HepG2 (cell line): ENCODE measurements around the gene WBP1. TPM values are rescaled to one million over a fixed set of nuclear protein-coding genes. Genes with fewer than 3 reads are reported as not detected.
A peak's percentile ranks its signal among the peaks of the same experiment; 100 is the strongest.

Experiments
- DMAP1 ChIP-seq: IDR thresholded peaks from 2 replicates; pipeline ENCODE4 v1.6.1; 2016
- FOXO1 ChIP-seq: sonication (generic); formaldehyde crosslinking; IDR thresholded peaks from 2 replicates; pipeline ENCODE4 v1.4.0; 2020; ENCODE audit warnings: missing genetic modification reagents
- GFI1 ChIP-seq: sonication (generic); formaldehyde crosslinking; IDR thresholded peaks from 2 replicates; pipeline ENCODE4 v1.5.0; 2020; ENCODE audit warnings: missing genetic modification reagents, mild to moderate bottlenecking, borderline replicate concordance
- HINFP ChIP-seq: sonication (generic); formaldehyde crosslinking; IDR thresholded peaks from 2 replicates; pipeline ENCODE4 v1.4.0; 2020; ENCODE audit warnings: low read depth, mild to moderate bottlenecking, missing genetic modification reagents
- MIXL1 ChIP-seq: IDR thresholded peaks from 2 replicates; pipeline ENCODE4 v1.6.1; 2016
- MXD3 ChIP-seq: IDR thresholded peaks from 2 replicates; pipeline ENCODE4 v1.6.1; 2016; ENCODE audit warnings: mild to moderate bottlenecking, missing biosample characterization, missing genetic modification reagents
- NAIF1 ChIP-seq: sonication (generic); formaldehyde crosslinking; IDR thresholded peaks from 2 replicates; pipeline ENCODE4 v1.5.0; 2020; ENCODE audit warnings: mild to moderate bottlenecking, missing genetic modification reagents, borderline replicate concordance
- PAX8 ChIP-seq: sonication (generic); formaldehyde crosslinking; IDR thresholded peaks from 2 replicates; pipeline ENCODE4 v1.8.0; 2022; ENCODE audit warnings: mild to moderate bottlenecking, missing genetic modification reagents, borderline replicate concordance
- RBM39 ChIP-seq: fragments of 200-400 bp; formaldehyde crosslinking; IDR thresholded peaks from one replicate; pipeline ENCODE4 v1.6.1; 2018; ENCODE audit warnings: antibody characterized with exemption, mild to moderate bottlenecking, low read depth, low read length; ENCODE audit not compliant: poor library complexity, severe bottlenecking
- REPIN1 ChIP-seq: sonication (generic); formaldehyde crosslinking; IDR thresholded peaks from 2 replicates; pipeline ENCODE4 v1.8.0; 2022; ENCODE audit warnings: missing genetic modification reagents, low read depth, mild to moderate bottlenecking, borderline replicate concordance
- SAFB2 ChIP-seq: sonication (generic); formaldehyde crosslinking; IDR thresholded peaks from 2 replicates; pipeline ENCODE4 v1.5.1; 2020; ENCODE audit warnings: missing genetic modification reagents, low read depth, mild to moderate bottlenecking, borderline replicate concordance
- SAP130 ChIP-seq: IDR thresholded peaks from 2 replicates; pipeline ENCODE4 v1.6.1; 2016; ENCODE audit warnings: low read depth
- SIX4 ChIP-seq: sonication (generic); formaldehyde crosslinking; IDR thresholded peaks from 2 replicates; pipeline ENCODE4 v1.4.0; 2020; ENCODE audit warnings: missing genetic modification reagents
- SNAPC2 ChIP-seq: sonication (generic); formaldehyde crosslinking; IDR thresholded peaks from 2 replicates; pipeline ENCODE4 v1.8.1; 2022; ENCODE audit warnings: mild to moderate bottlenecking, missing genetic modification reagents
- STAG1 ChIP-seq: sonication (generic); formaldehyde crosslinking; IDR thresholded peaks from 2 replicates; pipeline ENCODE4 v1.4.0; 2020; ENCODE audit warnings: missing genetic modification reagents
- TCF12 ChIP-seq, 2 experiments: fragments of 450-650 bp in 1 of 2; sonication (generic) in 1 of 2; formaldehyde crosslinking in 1 of 2; IDR thresholded peaks; 2 replicates each; pipeline versions ENCODE4 v1.6.1 to v1.8.0; 2017 to 2022; ENCODE audit warnings: antibody characterized with exemption in 1 of 2, mild to moderate bottlenecking in 1 of 2, missing genetic modification reagents in 1 of 2, moderate library complexity in 1 of 2
- TCF7 ChIP-seq: sonication (generic); IDR thresholded peaks from 2 replicates; pipeline ENCODE4 v1.6.1; 2016; ENCODE audit warnings: antibody characterized with exemption, low read depth
- THAP8 ChIP-seq: sonication (generic); formaldehyde crosslinking; IDR thresholded peaks from 2 replicates; pipeline ENCODE4 v1.5.1; 2020; ENCODE audit warnings: missing genetic modification reagents, mild to moderate bottlenecking, borderline replicate concordance
- ZFP90 ChIP-seq: sonication (generic); formaldehyde crosslinking; IDR thresholded peaks from 2 replicates; pipeline ENCODE4 v1.8.0; 2022; ENCODE audit warnings: missing genetic modification reagents, mild to moderate bottlenecking, inconsistent platforms, borderline replicate concordance
- ZFX ChIP-seq: sonication (generic); formaldehyde crosslinking; IDR thresholded peaks from 2 replicates; pipeline ENCODE4 v1.4.0; 2020; ENCODE audit warnings: mild to moderate bottlenecking, low read depth, missing genetic modification reagents, moderate library complexity
- ZNF276 ChIP-seq: sonication (generic); formaldehyde crosslinking; IDR thresholded peaks from 2 replicates; pipeline ENCODE4 v1.4.0; 2020; ENCODE audit warnings: mild to moderate bottlenecking, low read depth, missing genetic modification reagents
- ZNF382 ChIP-seq: sonication (generic); formaldehyde crosslinking; IDR thresholded peaks from 2 replicates; pipeline ENCODE4 v1.5.0; 2020; ENCODE audit warnings: missing genetic modification reagents, mild to moderate bottlenecking, borderline replicate concordance
- ZNF737 ChIP-seq: sonication (generic); formaldehyde crosslinking; IDR thresholded peaks from 2 replicates; pipeline ENCODE4 v1.5.0; 2020; ENCODE audit warnings: missing genetic modification reagents, mild to moderate bottlenecking, borderline replicate concordance
- ZSCAN31 ChIP-seq: sonication (generic); formaldehyde crosslinking; IDR thresholded peaks from 2 replicates; pipeline ENCODE4 v1.5.0; 2020; ENCODE audit warnings: low read depth, mild to moderate bottlenecking, missing genetic modification reagents
- polyA plus RNA-seq, 8 experiments: library from polyadenylated mRNA; depleted of rRNA in 3 of 8; stranded (reverse) in 7 of 8; unstranded in 1 of 8; fragments of >200 nt; fragmentation: Illumina TruSeq in 4 of 8; extraction: Trizol in 4 of 8; gene quantifications; 2 replicates each; pipeline versions ENCODE4 v1.2.1 to v1.2.3, GENCODE V29; 2011 to 2016; ENCODE audit warnings: low read depth in 4 of 8, missing spikeins in 1 of 8, mixed read lengths in 1 of 8; ENCODE audit not compliant: insufficient read depth in 1 of 8
- total RNA-seq, 5 experiments: library from RNA; depleted of rRNA; stranded (reverse); fragments of >200 nt; fragmentation: Illumina TruSeq; extraction: Trizol; gene quantifications; 2 replicates each; pipeline ENCODE4 v1.2.3, GENCODE V29; 2016; ENCODE audit warnings: low read depth in 1 of 5

The WBP1 gene
- total and polyA plus RNA-seq, 2 of the 13 experiments (the other 11 are each of a cell fraction or from before 2014, with no cell fraction given), result 38.8 to 85.7 TPM

- TF ChIP-seq ZNF737 (CRISPR knock-in tag) (no peak), REPIN1 (CRISPR knock-in tag) (peak; percentile 84), ZNF382 (CRISPR knock-in tag) (no peak), ZFX (CRISPR knock-in tag) (peak; percentile 87), DMAP1 (CRISPR knock-in tag) (peak; percentile 94), ZSCAN31 (peak; percentile 89), STAG1 (peak; percentile 11; the same call in 1 of the 2 replicates), SNAPC2 (CRISPR knock-in tag) (no peak; the same call in 1 of the 2 replicates), NAIF1 (CRISPR knock-in tag) (peak; percentile 55; the same call in 1 of the 2 replicates), SAFB2 (CRISPR knock-in tag) (peak; percentile 68), ZFP90 (0 out of 2 replicates have a peak, but pooled peaks have one; percentile 39), SAP130 (CRISPR knock-in tag) (peak; percentile 80), RBM39 (peak; percentile 53), FOXO1 (CRISPR knock-in tag) (peak; percentile 57; the same call in 1 of the 2 replicates), HINFP (peak; percentile 74; the same call in 1 of the 2 replicates), ZNF276 (CRISPR knock-in tag) (peak; percentile 79; the same call in 1 of the 2 replicates), TCF7 (peak; percentile 32; the same call in 1 of the 2 replicates), GFI1 (peak; percentile 36; the same call in 1 of the 2 replicates), THAP8 (CRISPR knock-in tag) (no peak), TCF12 (IDR thresholded peaks at IDR 0.05) (no peak), TCF12 (CRISPR knock-in tag; IDR thresholded peaks at IDR 0.05) (no peak), MXD3 (CRISPR knock-in tag) (peak; percentile 33), MIXL1 (no peak), SIX4 (CRISPR knock-in tag) (0 out of 2 replicates have a peak, but pooled peaks have one; percentile 43), PAX8 (CRISPR knock-in tag) (no peak)
These were observed 28.5 kb upstream of the WBP1 start (continued) for GRCh38 chr2:74429487-74430451.
